HEK293 (cell line): ENCODE measurements around the gene LRBA.
"Not testable (repeated sequence)": the region's sequence is repeated elsewhere in the genome, so short reads cannot be mapped to it uniquely, and the experiment has no call there.

Experiments used
- CTCF ChIA-PET: fragments of 350-600 bp; formaldehyde crosslinking; extraction: SDS; loops from one replicate; lab custom pipeline; 2021; ENCODE audit warnings: antibody characterized with exemption; lab: Yijun Ruan, JAX
- POLR2A ChIA-PET: fragments of 300-600 bp; formaldehyde crosslinking; extraction: SDS; loops from one replicate; lab custom pipeline; 2020; ENCODE audit warnings: antibody characterized with exemption, inconsistent platforms; lab: Yijun Ruan, JAX
- H3K27ac ChIP-seq: fragments of 200-500 bp; sonication (Bioruptor generic); 2 replicates; pipeline ENCODE4 v1.5.1; 2014; ENCODE audit warnings: low read depth, low read length, control low read depth, inconsistent platforms; ENCODE audit errors: extremely low read depth
- H3K36me3 ChIP-seq, 2 experiments: fragments of 200-500 bp in 1 of 2; sonication (Bioruptor generic) in 1 of 2; 1 replicate in 1 of 2; 2 replicates in 1 of 2; pipeline ENCODE4 v1.5.1; 2014 to 2017; ENCODE audit warnings: inconsistent platforms in 2 of 2, low read length in 2 of 2; ENCODE audit not compliant: control insufficient read depth in 2 of 2, insufficient read depth in 1 of 2
- H3K4me1 ChIP-seq: fragments of 200-500 bp; sonication (Bioruptor generic); 2 replicates; pipeline ENCODE4 v1.5.1; 2014; ENCODE audit warnings: mild to moderate bottlenecking, low read length, inconsistent platforms; ENCODE audit not compliant: control insufficient read depth, insufficient read depth
- H3K4me3 ChIP-seq: 2 replicates; pipeline ENCODE4 v1.5.1; 2011; ENCODE audit warnings: low read depth, mild to moderate bottlenecking, control low read depth, low read length, moderate library complexity
- H3K9me3 ChIP-seq: fragments of 200-500 bp; sonication (Bioruptor generic); 2 replicates; pipeline ENCODE4 v1.5.1; 2014; ENCODE audit warnings: low read depth, low read length, inconsistent platforms; ENCODE audit not compliant: control insufficient read depth, insufficient read depth
- BCL11B ChIP-seq: fragments of 450-650 bp; formaldehyde crosslinking; IDR thresholded peaks from 2 replicates; pipeline ENCODE4 v1.5.1; 2016; ENCODE audit warnings: low read depth, missing biosample characterization, missing genetic modification characterization
- KLF7 ChIP-seq: fragments of 450-650 bp; formaldehyde crosslinking; IDR thresholded peaks from 2 replicates; pipeline ENCODE4 v1.5.1; 2016; ENCODE audit warnings: missing biosample characterization, missing genetic modification characterization, borderline replicate concordance
- SETDB1 ChIP-seq: IDR thresholded peaks from one replicate; pipeline ENCODE4 v1.6.1; 2017; ENCODE audit warnings: mild to moderate bottlenecking, low read length, moderate library complexity, mixed read lengths; ENCODE audit not compliant: insufficient read length
- ZBTB11 ChIP-seq: fragments of 450-650 bp; formaldehyde crosslinking; conservative IDR thresholded peaks from 2 replicates; pipeline ENCODE4 v1.5.1; 2016; ENCODE audit warnings: low read depth, missing biosample characterization, missing genetic modification characterization
- ZNF132 ChIP-seq: fragments of 450-650 bp; formaldehyde crosslinking; IDR thresholded peaks from 2 replicates; pipeline ENCODE4 v1.5.1; 2017; ENCODE audit warnings: missing biosample characterization, missing genetic modification characterization, borderline replicate concordance
- ZNF266 ChIP-seq: fragments of 450-650 bp; formaldehyde crosslinking; IDR thresholded peaks from 2 replicates; pipeline ENCODE4 v1.5.1; 2016; ENCODE audit warnings: missing biosample characterization, missing genetic modification characterization, low read depth
- ZNF280D ChIP-seq: fragments of 450-650 bp; formaldehyde crosslinking; IDR thresholded peaks from 2 replicates; pipeline ENCODE4 v1.5.1; 2016; ENCODE audit warnings: missing biosample characterization, missing genetic modification characterization
- ZNF302 ChIP-seq: fragments of 450-650 bp; formaldehyde crosslinking; IDR thresholded peaks from 2 replicates; pipeline ENCODE4 v1.5.1; 2016; ENCODE audit warnings: missing biosample characterization, missing genetic modification characterization, low read depth
- ZNF48 ChIP-seq: fragments of 450-650 bp; formaldehyde crosslinking; IDR thresholded peaks from 2 replicates; pipeline ENCODE4 v1.5.1; 2016; ENCODE audit warnings: missing biosample characterization, missing genetic modification characterization
- ZNF521 ChIP-seq: fragments of 450-650 bp; formaldehyde crosslinking; IDR thresholded peaks from 2 replicates; pipeline ENCODE4 v1.5.1; 2017; ENCODE audit warnings: missing biosample characterization, mild to moderate bottlenecking, missing genetic modification characterization
- ZNF571 ChIP-seq: fragments of 450-650 bp; formaldehyde crosslinking; IDR thresholded peaks from 2 replicates; pipeline ENCODE4 v1.5.0; 2017; ENCODE audit warnings: missing biosample characterization, missing genetic modification characterization
- ZNF654 ChIP-seq: fragments of 450-650 bp; formaldehyde crosslinking; IDR thresholded peaks from 2 replicates; pipeline ENCODE4 v1.5.1; 2016; ENCODE audit warnings: low read depth, missing biosample characterization, missing genetic modification characterization
- ZNF660 ChIP-seq: fragments of 450-650 bp; IDR thresholded peaks from 2 replicates; pipeline ENCODE4 v1.5.1; 2018; ENCODE audit warnings: missing biosample characterization, mild to moderate bottlenecking, missing genetic modification characterization
- ZNF664 ChIP-seq: fragments of 450-650 bp; formaldehyde crosslinking; IDR thresholded peaks from 2 replicates; pipeline ENCODE4 v1.5.1; 2016; ENCODE audit warnings: missing biosample characterization, missing genetic modification characterization
- ZNF701 ChIP-seq: fragments of 450-650 bp; formaldehyde crosslinking; IDR thresholded peaks from 2 replicates; pipeline ENCODE4 v1.5.1; 2016; ENCODE audit warnings: missing biosample characterization, missing genetic modification characterization
- ZNF843 ChIP-seq: fragments of 450-650 bp; formaldehyde crosslinking; IDR thresholded peaks from 2 replicates; pipeline ENCODE4 v1.5.1; 2016; ENCODE audit warnings: missing biosample characterization, missing genetic modification characterization

The LRBA gene

GRCh38 chr4:150960818-150961217, 54.3 kb downstream of the LRBA start (continued):
- no peak for TF ChIP-seq ZNF48 (tag by site-specific recombination)

- POLR2A ChIA-PET = no interaction called here
- Histone ChIP-seq H3K27ac (no peak overlapping the region), H3K9me3 (no peaks in the 10 kb centered on the region), H3K4me1 (no peaks in the 10 kb centered on the region), H3K4me3 (no peak overlapping the region), H3K36me3 (no peaks in the 10 kb centered on the region)
- TF ChIP-seq ZNF654 (tag by site-specific recombination) (peak; percentile 35), ZNF302 (tag by site-specific recombination) (no peak)
- CTCF ChIA-PET = interaction anchor here (0.5 to 3.1 kb wide), 8 partner anchors 11 to 279 kb away, joined by 3 to 24 read pairs (median 3); no protein-coding TSS in a partner anchor
Observed at GRCh38 chr4:150960079-150960478, 55.0 kb downstream of the LRBA start.

GRCh38 chr4:150957981-150958380, 57.1 kb downstream of the LRBA start:
- H3K9me3 ChIP-seq, CTCF ChIA-PET, H3K27ac ChIP-seq, H3K4me3 ChIP-seq, H3K4me1 ChIP-seq, H3K36me3 ChIP-seq: not testable (repeated sequence)
- peak; percentile 77 for TF ChIP-seq SETDB1
- POLR2A ChIA-PET = interaction anchor here (1.1 kb wide), 1 partner anchor 82 kb away, joined by 3 read pairs; no protein-coding TSS in a partner anchor

- H3K36me3 ChIP-seq, POLR2A ChIA-PET, H3K4me1 ChIP-seq, H3K4me3 ChIP-seq, H3K27ac ChIP-seq, H3K9me3 ChIP-seq: not testable (repeated sequence)
- CTCF ChIA-PET = interaction anchor here (1.0 kb wide), 1 partner anchor 14 kb away, joined by 3 read pairs; no protein-coding TSS in a partner anchor
Observed at GRCh38 chr4:150957095-150957494, 58.0 kb downstream of the LRBA start.

GRCh38 chr4:150953916-150954315, 61.2 kb downstream of the LRBA start:
- H3K4me1 ChIP-seq, CTCF ChIA-PET, H3K27ac ChIP-seq, H3K4me3 ChIP-seq, H3K36me3 ChIP-seq, H3K9me3 ChIP-seq, POLR2A ChIA-PET: not testable (repeated sequence)

- Histone ChIP-seq H3K4me1 (0 out of 2 replicates have a peak, but pooled peaks cover 2% of the 10 kb centered on the region), H3K4me3 (no peak overlapping the region), H3K9me3 (no peaks in the 10 kb centered on the region), H3K27ac (no peak overlapping the region), H3K36me3 (no peaks in the 10 kb centered on the region)
- CTCF ChIA-PET = no interaction called here
- POLR2A ChIA-PET = no interaction called here
- no peak for TF ChIP-seq ZNF280D (tag by site-specific recombination)
- TF ChIP-seq KLF7 (tag by site-specific recombination) = no peak
- TF ChIP-seq ZNF664 (tag by site-specific recombination) = no peak
- no peak for TF ChIP-seq ZNF660 (tag by site-specific recombination)
- no peak for TF ChIP-seq ZNF521 (tag by site-specific recombination)
- TF ChIP-seq ZNF571 = no peak
- TF ChIP-seq ZNF701 (tag by site-specific recombination) = no peak
- no peak for TF ChIP-seq ZNF132 (tag by site-specific recombination)
- TF ChIP-seq ZBTB11 = no peak
- TF ChIP-seq BCL11B (tag by site-specific recombination) = no peak
- TF ChIP-seq ZNF266 = no peak
- TF ChIP-seq ZNF843 = no peak
Observed at GRCh38 chr4:150952167-150952845, 62.8 kb downstream of the LRBA start.
